Measurements from ENCODE around the gene PRUNE2.

- no peak for TF ChIP-seq CTCF (IDR thresholded peaks at IDR 0.05)
- no peak for TF ChIP-seq POLR2A (IDR thresholded peaks at IDR 0.05)
- TF ChIP-seq POLR2AphosphoS5 (IDR thresholded peaks at IDR 0.05), result no peak
These were observed 21.1 kb downstream of the PRUNE2 start for GRCh38 chr9:76884823-76885222.

Measured in breast epithelium (tissue), 3 donors.